ENCODE measurements around the gene SEMA3E. TPM values are rescaled to one million over a fixed set of nuclear protein-coding genes. Genes with fewer than 3 reads are reported as not detected.
"Not testable (repeated sequence)": the region's sequence is repeated elsewhere in the genome, so short reads cannot be mapped to it uniquely, and the experiment has no call there.

SEMA3E gene
- total RNA-seq, 1 experiment from 2014 or later: 2.5 TPM

DNA sequence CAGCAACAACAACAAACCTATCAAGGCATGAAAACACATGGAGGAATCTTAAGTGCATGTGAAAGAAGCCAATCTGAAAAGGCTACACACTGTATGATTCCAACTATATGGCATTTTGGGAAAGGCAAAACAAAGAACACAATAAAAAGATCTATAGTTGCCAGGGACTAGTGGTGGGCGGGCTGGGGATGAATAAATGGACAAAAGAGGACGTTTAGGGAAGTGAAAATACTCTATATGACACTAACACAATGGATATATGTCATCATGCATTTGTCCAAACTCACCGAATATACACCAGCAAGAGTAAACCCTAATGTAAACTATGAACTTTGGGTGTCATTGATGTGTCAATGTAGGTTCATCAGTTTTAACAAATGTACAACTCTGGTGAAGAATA is 89.1 kb downstream of the SEMA3E start (continued):
- no peak for TF ChIP-seq PREB (CRISPR knock-in tag; IDR thresholded peaks at IDR 0.05; ENCODE audit: borderline replicate concordance)
- no peak for TF ChIP-seq ZNF671 (CRISPR knock-in tag; IDR thresholded peaks at IDR 0.05)

DNA sequence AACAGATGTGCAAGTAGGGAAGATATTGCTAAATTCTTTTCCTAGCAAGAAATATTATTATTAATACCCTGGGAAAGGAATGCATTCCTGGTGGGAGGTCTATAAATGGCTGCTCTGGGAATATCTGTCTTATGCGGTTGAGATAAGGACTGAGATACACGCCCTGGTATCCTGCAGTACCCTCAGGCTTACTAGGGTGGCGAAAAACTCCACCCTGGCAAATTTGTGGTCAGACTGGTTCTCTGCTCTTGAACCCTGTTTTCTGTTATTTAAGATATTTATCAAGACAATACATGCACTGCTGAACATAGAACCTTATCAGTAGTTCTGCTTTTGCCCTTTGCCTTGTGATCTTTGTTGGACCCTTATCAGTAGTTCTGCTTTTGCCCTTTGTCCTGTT is 96.4 kb downstream of the SEMA3E start:
- ATAC-seq; H3K27me3 Mint-ChIP-seq (ENCODE audit: low read depth): not testable (repeated sequence)

DNA sequence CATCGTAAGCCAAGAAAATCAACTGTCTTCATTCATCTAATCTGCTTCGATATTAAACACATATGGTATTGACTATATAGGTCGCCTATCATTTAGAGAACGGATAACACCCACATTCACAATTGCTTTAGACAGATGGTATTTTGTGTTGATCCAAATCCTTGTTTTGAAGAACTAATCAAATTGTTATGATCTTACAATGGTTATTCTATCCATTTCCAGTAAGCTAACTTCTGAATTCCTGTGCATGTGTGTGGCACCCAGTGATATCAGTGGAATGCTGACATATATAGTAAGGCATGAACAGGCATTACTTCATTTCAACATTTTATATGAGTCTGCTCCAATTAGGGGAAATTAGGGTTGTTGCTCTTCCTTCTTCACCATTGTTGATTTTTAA is 98.8 kb downstream of the SEMA3E start:
- no peaks in the 10 kb centered on the region for H3K27me3 Mint-ChIP-seq (ENCODE audit: low read depth)
- no peak overlapping the region for H3K27ac Mint-ChIP-seq
- ChIA-PET POLR2A (no interaction called here), CTCF (no interaction called here)
- peaks cover 18% of the 10 kb centered on the region for H3K9me3 Mint-ChIP-seq
- no peak for ATAC-seq
- no peak for DNase-seq (ENCODE audit: low spot score)
- no peak overlapping the region for H3K4me3 Mint-ChIP-seq
- no peak for TF ChIP-seq ELF4 (CRISPR knock-in tag; IDR thresholded peaks at IDR 0.05; ENCODE audit: low read depth)
- TF ChIP-seq CREB1 (CRISPR knock-in tag; IDR thresholded peaks at IDR 0.05): no peak
- TF ChIP-seq JAZF1 (CRISPR knock-in tag; IDR thresholded peaks at IDR 0.05): no peak
- no peak for TF ChIP-seq ZNF425 (CRISPR knock-in tag; conservative IDR thresholded peaks at IDR 0.05)
- no peaks in the 10 kb centered on the region for H3K4me1 Mint-ChIP-seq
- peaks cover 6% of the 10 kb centered on the region for H3K36me3 Mint-ChIP-seq

More for the DNA sequence above, 96.4 kb downstream of the SEMA3E start:
- H3K4me1 Mint-ChIP-seq; CTCF ChIA-PET; H3K36me3 Mint-ChIP-seq; DNase-seq (ENCODE audit: low spot score); H3K4me3 Mint-ChIP-seq; POLR2A ChIA-PET; H3K27ac Mint-ChIP-seq: not testable (repeated sequence)
- peaks cover 18% of the 10 kb centered on the region for H3K9me3 Mint-ChIP-seq

- TF ChIP-seq RELA (CRISPR knock-in tag; IDR thresholded peaks at IDR 0.05; ENCODE audit: borderline replicate concordance) (no peak), FOXP4 (CRISPR knock-in tag; IDR thresholded peaks at IDR 0.05) (no peak)
- TF ChIP-seq, protein P1, sequence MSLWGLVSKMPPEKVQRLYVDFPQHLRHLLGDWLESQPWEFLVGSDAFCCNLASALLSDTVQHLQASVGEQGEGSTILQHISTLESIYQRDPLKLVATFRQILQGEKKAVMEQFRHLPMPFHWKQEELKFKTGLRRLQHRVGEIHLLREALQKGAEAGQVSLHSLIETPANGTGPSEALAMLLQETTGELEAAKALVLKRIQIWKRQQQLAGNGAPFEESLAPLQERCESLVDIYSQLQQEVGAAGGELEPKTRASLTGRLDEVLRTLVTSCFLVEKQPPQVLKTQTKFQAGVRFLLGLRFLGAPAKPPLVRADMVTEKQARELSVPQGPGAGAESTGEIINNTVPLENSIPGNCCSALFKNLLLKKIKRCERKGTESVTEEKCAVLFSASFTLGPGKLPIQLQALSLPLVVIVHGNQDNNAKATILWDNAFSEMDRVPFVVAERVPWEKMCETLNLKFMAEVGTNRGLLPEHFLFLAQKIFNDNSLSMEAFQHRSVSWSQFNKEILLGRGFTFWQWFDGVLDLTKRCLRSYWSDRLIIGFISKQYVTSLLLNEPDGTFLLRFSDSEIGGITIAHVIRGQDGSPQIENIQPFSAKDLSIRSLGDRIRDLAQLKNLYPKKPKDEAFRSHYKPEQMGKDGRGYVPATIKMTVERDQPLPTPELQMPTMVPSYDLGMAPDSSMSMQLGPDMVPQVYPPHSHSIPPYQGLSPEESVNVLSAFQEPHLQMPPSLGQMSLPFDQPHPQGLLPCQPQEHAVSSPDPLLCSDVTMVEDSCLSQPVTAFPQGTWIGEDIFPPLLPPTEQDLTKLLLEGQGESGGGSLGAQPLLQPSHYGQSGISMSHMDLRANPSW (CRISPR knock-in tag; conservative IDR thresholded peaks at IDR 0.05; ENCODE audit: low read depth): no peak
- TF ChIP-seq, protein P2, sequence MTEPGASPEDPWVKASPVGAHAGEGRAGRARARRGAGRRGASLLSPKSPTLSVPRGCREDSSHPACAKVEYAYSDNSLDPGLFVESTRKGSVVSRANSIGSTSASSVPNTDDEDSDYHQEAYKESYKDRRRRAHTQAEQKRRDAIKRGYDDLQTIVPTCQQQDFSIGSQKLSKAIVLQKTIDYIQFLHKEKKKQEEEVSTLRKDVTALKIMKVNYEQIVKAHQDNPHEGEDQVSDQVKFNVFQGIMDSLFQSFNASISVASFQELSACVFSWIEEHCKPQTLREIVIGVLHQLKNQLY (CRISPR knock-in tag; IDR thresholded peaks at IDR 0.05): no peak
- Mint-ChIP-seq H3K27me3 (ENCODE audit: low read depth) (no peaks in the 10 kb centered on the region), H3K36me3 (peaks cover 6% of the 10 kb centered on the region), H3K4me1 (no peaks in the 10 kb centered on the region), H3K27ac (no peak overlapping the region), H3K9me3 (peaks cover 17% of the 10 kb centered on the region), H3K4me3 (no peak overlapping the region)
- ChIA-PET CTCF (no interaction called here), POLR2A (no interaction called here)
- ATAC-seq (no peak), DNase-seq (ENCODE audit: low spot score) (no peak)
These were observed 100.7 kb downstream of the SEMA3E start for GRCh38 chr7:83548250-83548649.
